GM19467 (cell line): Measurements from ENCODE around the gene EZR.
A peak's percentile ranks its signal among the peaks of the same experiment; 100 is the strongest.

Experiments used
- ATAC-seq: cut with Tn5 transposase; IDR thresholded peaks from one replicate; pipeline ENCODE4 v1.9.1; 2021; ENCODE audit warnings: mild to moderate bottlenecking, moderate library complexity; ENCODE audit not compliant: unreplicated experiment

Gene EZR

DNA sequence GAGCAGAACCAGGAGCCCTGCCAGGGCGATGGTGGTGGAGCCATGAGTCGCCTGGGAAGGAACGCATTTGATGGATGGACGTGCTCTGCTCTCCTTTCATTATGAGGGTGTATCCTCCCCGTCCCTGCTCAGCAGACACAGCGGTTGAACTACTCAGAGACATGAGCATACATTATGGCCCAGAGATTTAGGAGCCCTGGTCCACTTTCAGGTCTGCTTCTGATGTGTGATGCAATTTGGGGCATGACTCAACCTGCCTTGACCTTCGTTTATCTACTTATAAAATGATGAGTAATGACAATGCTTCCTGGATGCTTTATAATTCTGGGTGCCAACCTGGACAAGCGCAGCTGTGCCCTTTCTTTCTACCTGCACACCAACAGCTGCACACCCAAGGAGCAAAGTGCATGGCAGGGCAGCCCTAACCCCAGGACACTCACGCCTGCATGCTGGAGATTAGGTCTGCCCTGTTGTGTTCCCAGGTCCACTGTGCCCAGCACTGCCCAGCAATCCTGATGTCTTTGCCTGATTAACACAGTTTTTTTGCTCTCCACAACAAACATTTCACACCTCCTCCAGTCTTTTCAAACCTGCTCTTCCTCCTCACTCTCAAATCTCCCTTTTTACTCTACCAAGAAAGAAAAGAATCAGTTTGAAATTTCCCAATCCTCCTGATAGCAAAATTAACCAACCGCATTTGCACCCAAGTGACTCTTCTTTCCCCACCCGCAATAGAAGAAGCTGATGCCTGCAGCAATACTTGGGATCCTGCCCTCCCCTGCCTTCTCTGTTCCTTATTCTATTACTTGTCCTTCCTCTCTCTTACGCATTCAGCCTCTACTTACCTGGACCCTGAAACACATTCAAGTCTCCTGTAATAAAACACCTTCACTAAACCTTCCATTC lies 81.2 kb downstream of the EZR start:
- ATAC-seq: no peak

DNA sequence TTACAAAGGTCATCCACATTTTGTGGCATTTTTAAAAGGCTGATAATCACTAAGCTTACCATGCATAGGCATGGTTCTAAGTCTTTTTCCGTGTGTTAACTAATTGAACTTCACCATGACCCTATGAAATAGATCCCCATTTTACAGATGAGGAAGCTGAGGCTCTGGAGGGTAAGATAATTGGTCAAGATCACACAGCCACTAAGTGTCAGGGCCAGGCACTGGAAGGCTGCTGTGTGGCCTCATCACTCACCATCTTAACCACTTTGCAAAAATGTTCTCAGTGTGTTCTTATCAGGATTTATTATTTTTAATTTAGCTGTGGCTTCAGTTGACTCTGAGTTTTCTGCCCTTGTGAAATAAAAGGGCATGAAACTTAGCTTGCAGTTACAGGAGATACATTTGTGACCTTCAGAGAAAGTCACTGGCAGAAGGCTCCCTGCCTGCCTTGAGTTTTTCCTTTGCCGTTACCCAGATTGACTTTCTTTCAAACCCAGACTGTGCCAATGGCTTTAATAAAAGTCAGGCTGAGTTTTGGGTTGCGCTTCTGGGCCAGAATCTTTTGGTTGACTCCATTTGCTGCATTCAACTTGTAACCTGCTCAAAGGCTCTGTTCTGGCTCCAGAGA lies 82.0 kb downstream of the EZR start:
- no peak for ATAC-seq

DNA sequence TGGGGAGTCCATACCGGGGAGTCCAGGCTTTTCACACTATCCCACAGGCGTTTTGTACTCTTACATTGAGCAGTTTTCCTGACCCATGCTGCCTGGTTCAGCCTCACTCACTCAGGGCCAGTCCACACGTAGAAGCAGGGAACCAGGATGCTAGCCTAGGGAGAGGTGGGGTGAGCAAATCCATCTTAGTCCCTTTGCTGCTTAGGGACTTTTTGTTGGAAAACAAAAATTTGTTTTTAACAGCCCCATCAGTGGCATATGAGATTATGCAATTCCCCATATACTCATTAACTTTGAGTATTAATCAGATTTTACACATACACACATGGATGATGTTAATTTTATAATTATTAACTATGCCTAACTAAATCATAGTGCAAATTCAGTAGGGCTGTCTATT lies 84.2 kb downstream of the EZR start:
- no peak for ATAC-seq

DNA sequence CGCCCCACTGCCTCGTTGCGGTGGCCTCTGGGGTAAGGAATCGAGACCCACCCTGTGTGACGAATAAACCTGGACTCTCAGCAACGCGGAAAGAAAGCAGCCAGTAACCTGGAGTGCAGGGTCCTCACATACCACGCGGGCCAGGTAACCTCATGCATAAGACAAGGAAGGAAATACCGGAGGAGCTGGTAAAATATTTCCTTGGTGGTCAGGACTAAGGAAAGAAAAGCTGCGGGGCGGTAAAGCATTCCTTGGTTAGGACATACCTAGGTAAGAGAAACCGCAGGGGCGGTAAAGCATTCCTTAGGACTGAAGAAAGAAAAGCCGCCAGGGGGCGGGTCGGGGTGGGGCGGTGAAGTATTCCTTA lies 88.6 kb downstream of the EZR start:
- ATAC-seq: no peak

DNA sequence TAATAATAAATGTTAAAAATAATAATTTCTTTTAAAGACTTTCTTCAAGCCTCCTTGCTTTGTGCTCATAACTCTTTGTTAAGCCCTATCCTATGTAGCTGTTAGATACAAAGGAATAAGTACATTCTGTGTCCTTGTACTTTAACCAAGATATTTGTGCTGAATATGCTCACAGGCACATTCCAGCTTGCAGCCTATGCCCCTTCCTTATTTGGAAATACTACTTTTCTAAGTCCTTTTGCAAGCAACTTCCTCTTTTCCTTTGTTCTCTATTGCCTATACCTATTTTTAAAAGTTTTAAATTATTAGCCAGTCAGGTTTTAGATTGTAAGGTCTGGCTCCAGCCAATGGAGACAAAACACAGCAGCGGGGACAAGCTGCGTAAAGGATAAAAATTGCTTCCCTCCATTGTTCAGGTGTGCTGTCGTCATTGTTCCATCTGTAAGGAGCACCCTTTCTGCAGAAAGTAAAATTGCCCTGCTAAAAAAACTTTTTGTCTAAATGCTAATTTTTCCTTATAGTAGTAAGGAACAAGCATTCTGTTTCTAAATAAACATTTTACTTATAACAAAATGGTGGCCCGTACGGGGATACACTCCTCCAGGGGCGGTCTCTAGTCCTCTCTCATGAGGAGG lies 89.1 kb downstream of the EZR start:
- no peak for ATAC-seq

DNA sequence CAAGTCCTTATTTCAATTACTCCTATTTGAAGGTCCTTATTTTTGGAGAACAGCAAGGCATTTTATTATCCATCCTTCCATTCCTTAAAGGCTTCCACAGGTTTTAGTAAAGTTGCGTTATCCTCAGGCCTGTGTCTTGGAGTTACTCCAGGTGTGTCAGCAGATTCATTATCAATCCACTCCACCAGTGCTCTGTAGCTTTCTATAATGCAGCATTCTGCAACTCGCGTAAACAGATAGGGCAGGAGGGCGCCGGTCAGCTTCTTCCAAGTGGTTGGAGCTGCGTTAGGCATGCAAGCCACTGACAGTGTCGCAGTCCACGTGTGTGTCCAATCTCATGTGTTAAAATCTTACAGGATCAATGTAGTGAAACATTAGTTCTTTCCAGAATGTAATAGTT lies 93.5 kb downstream of the EZR start:
- no peak for ATAC-seq

DNA sequence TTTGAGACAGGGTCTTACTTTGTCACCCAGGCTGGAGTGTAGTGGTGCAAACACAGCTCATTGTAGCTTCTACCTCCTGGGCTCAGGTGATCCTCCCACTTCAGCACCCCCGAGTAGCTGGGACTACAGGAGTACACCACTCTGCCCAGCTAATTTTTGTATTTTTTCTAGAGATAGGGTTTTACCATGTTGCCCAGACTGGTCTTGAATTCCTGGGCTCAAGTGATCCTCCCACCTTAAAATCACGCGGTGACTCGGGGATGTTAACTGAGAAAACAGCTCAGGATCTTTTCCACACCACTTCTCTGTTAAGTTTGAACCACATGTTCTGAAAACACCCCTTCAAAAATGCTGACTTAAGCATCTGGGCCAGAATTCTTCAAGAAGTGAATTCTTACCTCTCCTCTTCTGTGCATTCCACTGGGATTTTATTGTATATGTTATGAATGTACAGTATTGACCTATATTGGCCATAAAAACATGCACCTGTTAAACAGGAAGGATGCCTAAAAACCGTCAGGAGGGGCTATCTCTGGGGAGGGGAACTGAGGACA lies 96.9 kb downstream of the EZR start:
- no peak for ATAC-seq

DNA sequence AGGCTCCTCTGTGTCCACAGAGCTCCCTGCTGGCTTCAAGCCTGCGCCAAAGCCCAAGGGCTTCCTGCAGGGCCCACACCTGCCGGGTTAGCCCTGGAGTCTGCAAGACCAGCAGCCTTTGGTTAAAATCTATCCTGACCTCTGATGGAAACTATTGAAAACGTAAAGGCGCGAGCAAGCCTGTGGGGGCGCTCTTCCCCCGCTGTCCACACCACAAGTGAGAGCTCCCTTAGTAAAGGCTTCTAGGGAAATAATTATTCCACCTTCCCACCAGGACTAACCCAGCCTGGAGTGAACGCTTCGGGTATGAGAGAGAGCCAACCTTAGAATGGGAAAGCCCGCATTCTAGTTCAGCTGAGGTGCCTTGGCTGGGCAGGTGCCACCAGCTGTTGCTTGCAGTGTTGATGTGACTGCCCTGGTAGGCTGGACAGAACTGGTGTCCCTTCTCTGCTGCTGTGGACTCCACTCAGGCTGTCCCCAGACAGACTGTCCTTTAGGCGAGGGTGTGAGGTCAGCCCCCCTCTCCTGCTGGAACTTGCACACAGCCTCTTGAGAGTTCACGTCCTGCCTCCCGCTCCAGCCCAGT lies 100.6 kb downstream of the EZR start:
- ATAC-seq: no peak

DNA sequence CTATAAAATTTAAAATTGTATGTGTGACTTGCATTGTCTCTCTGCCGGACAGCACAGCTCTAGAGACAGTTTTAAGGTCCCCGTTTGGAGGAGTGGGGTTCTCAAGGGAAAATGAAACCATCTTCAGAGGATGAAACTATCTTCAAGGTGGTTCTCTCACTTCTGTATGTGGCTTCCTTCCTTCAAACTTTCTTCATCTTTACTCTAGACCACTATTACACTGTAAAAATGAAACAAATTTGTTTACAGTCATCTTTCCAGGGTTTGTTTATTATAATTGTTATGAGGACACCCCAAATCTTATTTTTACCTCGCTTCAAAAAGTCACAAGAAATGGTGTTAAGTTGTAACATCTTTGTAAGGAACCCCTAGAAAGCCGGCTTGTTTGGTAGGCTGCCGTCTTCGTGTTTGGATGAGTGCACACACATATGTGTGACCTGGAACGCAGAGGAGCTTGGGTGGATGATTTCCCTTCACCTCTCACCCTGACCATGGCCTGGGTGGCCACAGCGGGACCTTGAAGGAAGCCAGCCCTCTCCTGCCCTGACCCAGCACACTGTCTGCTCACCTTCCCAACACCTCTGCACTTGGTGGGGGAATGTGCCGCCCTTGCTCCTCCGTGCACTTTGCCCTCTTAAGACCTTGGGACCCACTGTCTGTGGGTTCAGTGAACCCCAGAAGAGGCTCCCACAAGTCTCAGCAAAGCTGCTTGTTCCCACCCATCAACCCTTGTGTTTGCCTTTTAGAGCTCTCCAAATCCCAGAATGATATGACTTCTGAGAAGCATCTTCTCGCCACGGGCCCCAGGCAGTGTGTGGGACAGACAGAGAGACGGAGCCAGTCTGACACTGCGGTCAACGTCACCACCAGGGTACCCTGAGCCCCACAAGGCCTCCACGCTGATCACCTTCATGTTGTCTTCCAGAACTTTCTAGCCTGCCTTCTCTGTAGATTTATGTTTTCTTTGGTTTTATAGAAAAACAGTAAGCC lies 101.5 kb downstream of the EZR start:
- ATAC-seq: peak; percentile 52
